K562 (cell line): ENCODE measurements around the gene PPA2.

ENCODE experiments used
- CTCF ChIP-seq, 3 experiments: IDR thresholded peaks in 2 of 3; conservative IDR thresholded peaks in 1 of 3; 2 replicates each; pipeline ENCODE4 v1.5.1; 2011 to 2012; ENCODE audit warnings: low read length in 3 of 3, mild to moderate bottlenecking in 3 of 3, control low read depth in 2 of 3, improper control_type of control experiment in 1 of 3, inconsistent platforms in 1 of 3, low read depth in 1 of 3, mixed read lengths in 1 of 3, moderate library complexity in 1 of 3; ENCODE audit not compliant: insufficient read depth in 2 of 3
- SIN3A ChIP-seq, 2 experiments: fragments of 150-350 bp in 1 of 2; IDR thresholded peaks; 2 replicates each; pipeline ENCODE4 v1.6.1; 2011 to 2016; ENCODE audit warnings: borderline replicate concordance in 2 of 2, low read depth in 2 of 2, low read length in 2 of 2, mild to moderate bottlenecking in 2 of 2, moderate library complexity in 2 of 2; ENCODE audit not compliant: control insufficient read depth in 1 of 2
- TCF7 ChIP-seq: sonication (generic); IDR thresholded peaks from 2 replicates; pipeline ENCODE4 v1.6.1; 2016; ENCODE audit warnings: antibody characterized with exemption, borderline replicate concordance

- TF ChIP-seq SIN3A (IDR thresholded peaks at IDR 0.05; ENCODE audit: borderline replicate concordance in 2 of 2, control insufficient read depth in 1 of 2, low read depth in 2 of 2, low read length in 2 of 2) (no peak), TCF7 (no peak), CTCF (IDR thresholded peaks at IDR 0.05 in 2 of 3, conservative IDR thresholded peaks at IDR 0.05 in 1 of 3; ENCODE audit: insufficient read depth in 2 of 3, low read depth in 1 of 3, low read length in 3 of 3) (no peak)
These were observed 29.6 kb upstream of the PPA2 start for GRCh38 chr4:105503484-105503883.
